PC-9 (cell line): ENCODE measurements around the gene BASP1.

Experiments
- CTCF ChIP-seq: fragments of 200-600 bp; sonication (generic); conservative IDR thresholded peaks from 2 replicates; pipeline ENCODE4 v1.6.1; 2017; ENCODE audit warnings: mixed run types, antibody characterized with exemption, mild to moderate bottlenecking, moderate library complexity
- EZH2 ChIP-seq: fragments of 200-600 bp; sonication (generic); IDR thresholded peaks from 2 replicates; pipeline ENCODE4 v1.8.0; 2017; ENCODE audit warnings: antibody characterized with exemption, low read depth

GRCh38 chr5:17306726-17307091, 89.3 kb downstream of the BASP1 start:
- TF ChIP-seq CTCF (no peak), EZH2 (no peak)
